GM12874 (cell line): Measurements from ENCODE around the gene C19orf25.

Experiments
- CTCF ChIP-seq: IDR thresholded peaks from 2 replicates; pipeline ENCODE4 v1.5.1; 2011; ENCODE audit warnings: low read depth, mild to moderate bottlenecking, control low read depth, low read length, moderate library complexity; ENCODE audit not compliant: insufficient read depth

Gene C19orf25

DNA sequence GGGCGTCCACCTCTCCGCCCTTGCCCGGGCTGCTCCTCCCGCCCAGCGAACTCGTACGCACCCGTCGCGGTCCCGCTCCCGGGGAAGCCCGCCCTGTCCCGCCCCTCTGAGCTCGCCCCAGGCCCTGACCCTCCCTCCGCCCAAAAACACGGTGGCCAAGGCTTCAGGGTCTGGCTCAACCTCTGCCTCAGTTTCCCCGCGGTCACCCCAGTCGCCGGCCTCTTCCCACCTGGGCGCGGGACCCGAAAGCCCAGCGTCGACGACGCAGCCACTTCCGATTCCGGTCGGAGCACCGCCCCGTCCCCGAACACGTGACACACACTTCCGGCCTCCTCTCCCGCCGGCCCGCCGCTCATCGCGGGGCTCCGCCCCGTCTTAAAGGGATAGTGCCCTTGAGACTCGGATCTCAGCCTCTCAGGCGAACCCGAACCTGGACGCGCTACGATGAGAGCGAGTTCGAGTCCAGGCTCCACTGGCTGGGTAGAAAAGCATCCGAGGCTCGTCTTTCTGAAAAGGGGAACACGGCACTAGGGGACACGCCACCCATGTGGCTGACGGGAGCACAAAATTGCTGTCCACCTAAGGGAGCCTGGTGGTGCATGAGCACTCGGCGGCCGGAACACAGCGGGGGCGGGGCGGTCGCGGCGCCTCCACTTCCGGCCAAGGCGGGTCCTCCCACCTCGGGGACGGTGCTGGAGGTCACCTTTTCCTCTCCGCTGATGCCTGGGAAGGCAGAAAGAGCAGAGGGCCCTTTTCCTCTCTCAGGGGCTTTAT is at the start of gene C19orf25:
C19orf25 (minus strand) TSS at position 282 of the 774 bp plus-strand sequence. CDS start 312 bp downstream, outside the sequence.
- TF ChIP-seq CTCF, result no peak

- TF ChIP-seq CTCF, result no peak
Measured at GRCh38 chr19:1527650-1528309, 48.8 kb upstream of the C19orf25 start.

DNA sequence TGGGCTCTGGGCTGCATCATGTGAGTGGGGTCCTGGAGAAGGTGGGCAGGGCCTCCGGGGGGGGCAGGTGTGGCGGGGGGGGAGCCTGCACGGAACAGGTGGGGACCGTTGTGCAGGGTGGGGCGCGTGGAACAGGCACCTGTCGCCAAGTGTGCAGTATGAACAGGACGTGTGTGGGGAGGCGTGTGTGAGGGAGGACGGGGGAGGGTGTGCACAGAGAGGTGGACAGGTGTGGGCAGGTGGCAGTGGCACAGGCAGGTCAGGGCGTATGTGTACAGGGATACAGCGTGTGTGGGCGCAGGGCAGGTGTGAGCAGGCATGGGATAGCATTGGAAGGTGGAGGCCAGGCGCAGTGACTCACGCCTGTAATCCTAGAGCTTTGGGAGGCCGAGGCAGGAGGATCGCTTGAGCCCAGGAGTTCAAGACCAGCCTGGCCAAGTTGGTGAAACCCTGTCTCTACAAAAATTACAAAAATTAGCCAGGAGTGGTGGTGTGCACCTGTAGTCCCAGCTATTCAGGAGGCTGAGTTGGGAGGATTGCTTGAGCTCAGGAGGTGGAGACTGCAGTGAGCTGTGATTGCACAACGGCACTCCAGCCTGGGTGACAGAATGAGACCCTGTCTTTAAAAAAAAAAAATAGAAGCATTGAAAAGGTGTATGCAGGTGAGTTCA is 48.1 kb upstream of the C19orf25 start:
- TF ChIP-seq CTCF, result no peak

- TF ChIP-seq CTCF, result no peak
Measured at GRCh38 chr19:1526066-1526778, 47.2 kb upstream of the C19orf25 start.

DNA sequence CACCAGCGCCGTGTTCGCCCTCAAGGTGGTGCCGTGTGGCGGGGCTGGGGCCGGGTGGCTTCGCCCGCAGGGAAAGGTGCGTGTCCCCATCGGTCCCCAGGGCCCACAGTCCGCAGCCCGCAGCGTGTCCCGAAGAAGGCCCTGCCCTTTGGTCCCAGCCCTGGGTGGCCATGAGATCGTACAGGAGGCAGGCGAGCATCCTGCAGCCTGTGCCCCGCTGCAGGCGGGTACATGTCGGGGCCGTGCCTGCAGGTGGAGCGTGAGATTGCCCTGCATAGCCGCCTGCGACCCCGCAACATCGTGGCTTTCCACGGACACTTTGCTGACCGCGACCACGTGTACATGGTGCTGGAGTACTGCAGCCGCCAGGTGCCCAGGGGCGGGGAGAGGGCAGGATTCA is 46.3 kb upstream of the C19orf25 start:
- no peak for TF ChIP-seq CTCF

- no peak for TF ChIP-seq CTCF
Measured at GRCh38 chr19:1524972-1525325, 45.9 kb upstream of the C19orf25 start.

DNA sequence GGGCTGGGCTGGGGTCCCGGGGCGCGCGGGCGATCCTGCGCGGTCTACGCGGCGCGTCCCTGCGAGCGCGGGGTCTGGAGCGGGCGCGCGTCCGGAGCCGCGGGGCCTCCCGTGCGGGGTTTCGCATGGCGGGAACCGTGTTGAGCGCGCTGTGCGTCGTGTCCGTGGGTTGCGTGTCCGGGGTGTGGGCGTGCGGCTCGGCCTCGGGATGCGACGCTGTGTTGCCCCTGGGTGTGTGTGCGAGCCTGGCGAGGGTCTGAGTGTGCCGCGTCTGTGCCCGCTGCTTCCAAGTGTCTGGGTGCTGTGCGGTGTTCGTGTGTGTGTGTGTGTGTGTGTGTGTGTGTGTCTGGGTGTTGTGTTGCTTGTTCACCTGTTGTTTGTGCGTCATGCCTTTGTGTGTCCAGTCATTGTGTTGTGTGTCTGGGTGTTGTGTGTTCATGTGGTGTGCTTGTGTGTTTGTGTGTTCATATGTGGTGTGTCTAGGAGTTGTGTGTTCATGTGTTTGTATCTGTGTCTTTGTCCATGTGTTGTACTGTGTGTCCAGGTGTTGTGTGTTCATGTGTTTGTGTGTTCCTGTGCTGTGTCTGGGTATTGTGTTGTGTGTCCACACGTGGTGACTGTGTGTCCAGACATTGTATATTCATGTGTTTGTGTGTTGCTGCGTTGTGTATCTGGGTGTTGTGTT is 45.4 kb upstream of the C19orf25 start:
- no peak for TF ChIP-seq CTCF
